GM12865 (cell line): ENCODE results near the gene FBH1.

ENCODE experiments used
- DNase-seq: peaks from one replicate; pipeline ENCODE4 v3.0.0; 2010; ENCODE audit warnings: low read depth
- H3K4me3 ChIP-seq: 2 replicates; pipeline ENCODE4 v1.5.1; 2011; ENCODE audit warnings: mild to moderate bottlenecking, low read depth, low read length, control low read depth
- TF ChIP-seq, protein P1 (sequence below): IDR thresholded peaks from 2 replicates; pipeline ENCODE4 v1.5.1; 2011; ENCODE audit warnings: low read length, control low read depth, low read depth, inconsistent platforms; ENCODE audit not compliant: insufficient read depth; ENCODE audit errors: missing control alignments

FBH1 gene

DNA sequence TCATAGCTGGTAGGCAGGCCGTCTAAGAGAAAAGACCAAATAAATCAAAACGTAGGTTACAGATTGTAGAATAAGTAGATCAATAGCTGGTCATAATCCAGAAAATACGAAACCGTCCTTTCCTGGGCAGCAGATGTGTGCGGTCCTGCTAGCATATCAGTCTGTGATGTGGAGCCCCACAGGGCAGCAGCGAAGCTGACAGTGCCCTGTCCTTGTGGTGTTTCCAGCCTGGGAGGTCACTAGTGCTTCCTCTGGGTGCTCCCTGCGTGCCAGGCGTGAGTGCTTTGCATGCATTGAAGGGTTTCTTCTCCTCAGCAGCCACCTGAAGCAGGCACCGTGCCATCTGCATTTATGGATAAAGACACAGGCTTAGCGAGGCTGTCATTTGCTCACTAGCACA is 45.6 kb downstream of the FBH1 start:
- no peak overlapping the region for H3K4me3 ChIP-seq
- TF ChIP-seq, protein P1, sequence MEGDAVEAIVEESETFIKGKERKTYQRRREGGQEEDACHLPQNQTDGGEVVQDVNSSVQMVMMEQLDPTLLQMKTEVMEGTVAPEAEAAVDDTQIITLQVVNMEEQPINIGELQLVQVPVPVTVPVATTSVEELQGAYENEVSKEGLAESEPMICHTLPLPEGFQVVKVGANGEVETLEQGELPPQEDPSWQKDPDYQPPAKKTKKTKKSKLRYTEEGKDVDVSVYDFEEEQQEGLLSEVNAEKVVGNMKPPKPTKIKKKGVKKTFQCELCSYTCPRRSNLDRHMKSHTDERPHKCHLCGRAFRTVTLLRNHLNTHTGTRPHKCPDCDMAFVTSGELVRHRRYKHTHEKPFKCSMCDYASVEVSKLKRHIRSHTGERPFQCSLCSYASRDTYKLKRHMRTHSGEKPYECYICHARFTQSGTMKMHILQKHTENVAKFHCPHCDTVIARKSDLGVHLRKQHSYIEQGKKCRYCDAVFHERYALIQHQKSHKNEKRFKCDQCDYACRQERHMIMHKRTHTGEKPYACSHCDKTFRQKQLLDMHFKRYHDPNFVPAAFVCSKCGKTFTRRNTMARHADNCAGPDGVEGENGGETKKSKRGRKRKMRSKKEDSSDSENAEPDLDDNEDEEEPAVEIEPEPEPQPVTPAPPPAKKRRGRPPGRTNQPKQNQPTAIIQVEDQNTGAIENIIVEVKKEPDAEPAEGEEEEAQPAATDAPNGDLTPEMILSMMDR: no peak
- DNase-seq: no peak

- TF ChIP-seq, protein P1: no peak
- H3K4me3 ChIP-seq: no peak overlapping the region
- DNase-seq: no peak
Observed at GRCh38 chr10:5937016-5937415, 47.0 kb downstream of the FBH1 start.

GRCh38 chr10:5938291-5938690 is 48.2 kb downstream of the FBH1 start:
- H3K4me3 ChIP-seq: no peak overlapping the region
- TF ChIP-seq, protein P1: no peak
- no peak for DNase-seq

DNA sequence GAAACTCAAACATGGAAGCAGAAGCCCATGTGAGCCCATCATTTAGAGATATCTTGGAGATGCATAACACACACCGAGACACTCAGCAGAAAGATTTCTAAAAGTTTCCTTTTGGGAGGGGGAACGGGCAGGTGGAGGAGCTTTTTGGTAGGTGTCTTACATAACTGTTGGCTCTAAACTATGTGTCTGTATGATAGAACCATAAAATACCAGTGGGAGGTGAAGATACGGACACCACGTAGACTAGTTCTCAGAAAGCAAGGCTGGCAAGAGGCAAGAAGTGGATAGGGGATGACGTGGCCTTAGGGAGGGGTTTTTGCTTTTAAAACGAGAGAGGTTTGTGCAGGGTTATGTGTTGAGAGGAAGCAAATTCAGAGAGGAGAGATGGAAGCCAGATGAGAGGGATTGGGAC is 50.8 kb downstream of the FBH1 start:
- TF ChIP-seq, protein P1: no peak
- no peak for DNase-seq
- no peak overlapping the region for H3K4me3 ChIP-seq

GRCh38 chr10:5941579-5941978 is 51.5 kb downstream of the FBH1 start:
- TF ChIP-seq, protein P1: no peak
- no peak for DNase-seq
- H3K4me3 ChIP-seq: no peak overlapping the region

DNA sequence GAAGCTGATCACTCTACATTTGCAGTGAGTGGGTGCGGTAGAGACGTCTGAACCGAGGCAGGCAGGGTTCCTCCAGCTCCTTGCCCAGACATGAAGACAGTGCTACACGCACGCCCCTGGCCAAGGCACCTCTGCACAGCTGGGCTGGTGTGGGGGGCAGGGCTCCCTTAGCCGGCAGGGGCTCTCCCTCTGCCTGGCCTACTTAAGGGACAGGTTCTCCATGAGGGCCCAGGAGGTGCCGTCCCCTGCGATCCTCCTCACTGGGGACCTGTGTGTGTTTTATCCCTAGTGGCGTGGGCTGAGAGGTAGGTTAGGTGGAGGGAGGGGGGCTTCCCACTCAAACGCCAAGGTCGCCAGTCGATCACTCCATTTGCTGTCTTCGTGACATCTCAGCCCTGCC is 52.0 kb downstream of the FBH1 start:
- H3K4me3 ChIP-seq: no peak overlapping the region
- TF ChIP-seq, protein P1: no peak
- no peak for DNase-seq

DNA sequence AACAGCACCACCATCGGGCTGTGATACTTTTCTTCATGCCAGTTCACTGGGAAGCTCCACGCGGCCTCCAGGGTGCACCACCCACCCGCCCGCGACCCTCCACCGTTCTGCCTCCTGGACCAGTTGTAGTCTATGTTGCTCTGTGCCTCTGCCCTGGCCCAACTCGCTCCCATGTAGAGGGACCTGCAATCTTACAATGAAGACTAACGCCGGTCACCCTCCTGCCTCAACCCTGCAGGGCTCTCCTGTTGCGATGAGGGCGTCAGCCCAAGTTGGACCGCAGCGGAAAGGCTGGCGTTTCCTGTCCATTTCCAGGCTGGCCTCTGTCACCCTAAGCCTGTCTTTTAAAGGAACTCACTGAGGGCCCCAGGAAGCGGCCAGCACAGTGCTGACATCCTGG is 52.4 kb downstream of the FBH1 start:
- no peak for DNase-seq
- H3K4me3 ChIP-seq: no peak overlapping the region
- TF ChIP-seq, protein P1: no peak
